GM23248 (cell line): ENCODE data around the gene DRC1. TPM values are rescaled to one million over a fixed set of nuclear protein-coding genes. Genes with fewer than 3 reads are reported as not detected.

Experiments
- DNase-seq: peaks from one replicate; pipeline ENCODE4 v3.0.0-alpha.2; 2015
- H2AFZ ChIP-seq: fragments of 200-600 bp; sonication (generic); 2 replicates; pipeline ENCODE4 v1.6.1; 2016; ENCODE audit warnings: antibody characterized with exemption
- H3F3A ChIP-seq: fragments of 200-600 bp; sonication (generic); 2 replicates; pipeline ENCODE4 v1.6.1; 2016; ENCODE audit warnings: mild to moderate bottlenecking, antibody characterized with exemption, mixed run types; ENCODE audit not compliant: insufficient read depth
- H3K27ac ChIP-seq: fragments of 200-600 bp; sonication (generic); 2 replicates; pipeline ENCODE4 v1.5.1; 2016; ENCODE audit warnings: mild to moderate bottlenecking
- H3K27me3 ChIP-seq: fragments of 200-600 bp; sonication (generic); replicated peaks from 2 replicates; pipeline ENCODE4 v1.6.1; 2016; ENCODE audit warnings: mild to moderate bottlenecking; ENCODE audit not compliant: insufficient read depth
- H3K36me3 ChIP-seq: fragments of 200-600 bp; sonication (generic); 2 replicates; pipeline ENCODE4 v1.6.1; 2016; ENCODE audit warnings: low read depth, mild to moderate bottlenecking
- H3K4me1 ChIP-seq: fragments of 200-600 bp; sonication (generic); 2 replicates; pipeline ENCODE4 v1.6.1; 2016; ENCODE audit warnings: mild to moderate bottlenecking; ENCODE audit not compliant: insufficient read depth
- H3K4me2 ChIP-seq: fragments of 200-600 bp; sonication (generic); one replicate; pipeline ENCODE4 v1.6.1; 2016; ENCODE audit warnings: mild to moderate bottlenecking; ENCODE audit not compliant: unreplicated experiment
- H3K4me3 ChIP-seq: fragments of 200-600 bp; sonication (generic); 2 replicates; pipeline ENCODE4 v1.5.1; 2016; ENCODE audit warnings: mild to moderate bottlenecking
- H3K79me2 ChIP-seq: fragments of 200-600 bp; sonication (generic); 2 replicates; pipeline ENCODE4 v1.6.1; 2016; ENCODE audit warnings: mild to moderate bottlenecking; ENCODE audit not compliant: insufficient read depth
- H3K9ac ChIP-seq: fragments of 200-600 bp; sonication (generic); 2 replicates; pipeline ENCODE4 v1.6.1; 2016; ENCODE audit warnings: mild to moderate bottlenecking
- H3K9me2 ChIP-seq: fragments of 200-600 bp; sonication (generic); 2 replicates; pipeline ENCODE4 v1.6.1; 2016; ENCODE audit warnings: mixed run types, mild to moderate bottlenecking, moderate library complexity; ENCODE audit not compliant: insufficient read depth
- H3K9me3 ChIP-seq: fragments of 200-600 bp; sonication (generic); one replicate; pipeline ENCODE4 v1.6.1; 2017; ENCODE audit warnings: low read depth
- H4K20me1 ChIP-seq: fragments of 200-600 bp; sonication (generic); 2 replicates; pipeline ENCODE4 v1.6.0; 2016; ENCODE audit not compliant: insufficient read depth
- EZH2 ChIP-seq: fragments of 200-600 bp; sonication (generic); IDR thresholded peaks from 2 replicates; pipeline ENCODE4 v1.6.1; 2018; ENCODE audit warnings: antibody characterized with exemption, mild to moderate bottlenecking; ENCODE audit not compliant: insufficient read depth, poor library complexity, severe bottlenecking
- EZH2phosphoT487 ChIP-seq: fragments of 200-600 bp; sonication (generic); IDR thresholded peaks from 2 replicates; pipeline ENCODE4 v1.6.1; 2018; ENCODE audit warnings: antibody characterized with exemption, moderate library complexity, mild to moderate bottlenecking, low read depth; ENCODE audit not compliant: insufficient read depth
- WGBS, 2 experiments: methylation state at CpG; one replicate each; pipeline ENCODE4 v1.1.6; 2015 to 2017; ENCODE audit warnings: low lambda C conversion rate in 2 of 2, low coverage in 1 of 2; ENCODE audit errors: missing lambda C conversion rate in 2 of 2; 5-methylcytosine and 5-hydroxymethylcytosine counted together
- in situ Hi-C: fragments of 300-500 bp; cut with MboI; formaldehyde crosslinking; loops from 2 replicates; pipeline ENCODE4 v1.15.0; 2020
- polyA plus RNA-seq: library from polyadenylated mRNA; unstranded; fragments of >200 nt; fragmentation: Nextera tagmentation; extraction: Ambion mirVana; gene quantifications from 2 replicates; pipeline ENCODE4 v1.2.1, GENCODE V29; 2016
- total RNA-seq: library from RNA; depleted of rRNA; stranded (reverse); fragments of >200 nt; shearing (Covaris generic); gene quantifications from 2 replicates; pipeline ENCODE4 v1.2.3, GENCODE V29; 2014

DRC1 gene
- total and polyA plus RNA-seq, 2 experiments from 2014 or later = not detected

DNA sequence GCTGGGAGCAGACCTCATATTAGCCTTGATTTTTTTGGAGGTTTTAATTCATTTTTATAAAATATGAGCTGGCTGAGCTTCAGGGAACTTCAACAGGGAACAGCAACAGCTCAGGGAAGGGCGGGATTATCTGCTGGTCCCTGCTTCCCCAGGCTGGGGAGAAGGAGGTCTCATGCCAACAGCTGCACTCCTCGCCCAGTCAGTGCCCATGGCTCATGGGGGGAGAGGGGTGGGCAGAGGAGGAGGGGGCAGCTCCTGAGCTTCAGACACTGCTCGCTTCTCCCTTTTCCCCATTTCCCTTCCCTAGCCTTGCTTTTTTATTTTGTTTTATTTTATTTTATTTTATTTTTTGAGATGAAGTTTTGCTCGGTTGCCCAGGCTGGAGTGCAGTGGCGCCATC is 76.6 kb downstream of the DRC1 start:
- H4K20me1 ChIP-seq = no peaks in the 10 kb centered on the region
- no peak overlapping the region for H3K9ac ChIP-seq
- 43 to 47% methylated on average over 3 to 5 of the region's 5 CpGs for WGBS, 2 experiments
- H3K27ac ChIP-seq = no peak overlapping the region
- TF ChIP-seq EZH2phosphoT487 (no peak), EZH2 (no peak)
- no peaks in the 10 kb centered on the region for H3K9me2 ChIP-seq
- H2AFZ ChIP-seq = no peak overlapping the region
- no peak for DNase-seq
- H3K4me3 ChIP-seq = no peak overlapping the region
- H3K36me3 ChIP-seq = no peaks in the 10 kb centered on the region
- H3K9me3 ChIP-seq = no peaks in the 10 kb centered on the region
- H3F3A ChIP-seq = no peaks in the 10 kb centered on the region
- no peak overlapping the region for H3K4me2 ChIP-seq
- H3K4me1 ChIP-seq = peaks cover 4% of the 10 kb centered on the region; the same call in 1 of the 2 replicates
- no peaks in the 10 kb centered on the region for H3K79me2 ChIP-seq
- no peaks in the 10 kb centered on the region for H3K27me3 ChIP-seq
- in situ Hi-C loops = no loop called here

DNA sequence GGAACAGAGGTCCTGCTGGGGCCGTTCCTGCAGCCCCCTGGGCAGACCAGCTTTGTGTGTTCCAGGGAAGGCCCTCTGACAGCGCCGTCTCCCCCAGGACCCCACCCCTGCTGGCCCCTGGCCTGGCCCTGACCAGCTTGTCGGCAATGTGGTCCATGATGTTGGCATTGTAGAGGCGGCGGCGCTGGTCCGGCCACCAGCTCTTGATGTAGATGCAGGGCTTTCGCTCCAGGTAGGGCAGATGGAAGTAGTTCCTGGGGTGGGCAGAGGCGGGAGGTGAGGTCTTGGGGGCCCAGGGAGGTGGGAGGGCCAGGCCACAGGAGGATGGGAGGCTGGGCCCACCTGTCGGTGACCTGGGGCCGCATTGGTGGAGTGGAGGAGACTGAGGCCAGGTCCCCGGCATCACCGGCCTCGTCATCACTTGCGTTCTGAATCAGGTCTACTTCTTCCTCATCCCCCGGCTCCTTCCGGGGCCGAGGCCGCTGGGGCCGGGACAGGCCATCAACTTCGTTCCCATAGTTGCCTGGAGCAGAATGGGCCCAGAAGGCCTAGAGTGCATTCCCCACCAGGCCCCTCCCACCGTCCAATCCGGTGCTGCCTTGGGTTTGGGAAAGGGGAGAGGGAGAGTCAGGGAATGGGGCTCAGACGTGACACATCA is 77.5 kb downstream of the DRC1 start:
- DNase-seq = no peak
- Histone ChIP-seq H3F3A (no peaks in the 10 kb centered on the region), H3K4me3 (no peak overlapping the region), H2AFZ (no peak overlapping the region), H3K9me3 (no peaks in the 10 kb centered on the region), H3K36me3 (no peaks in the 10 kb centered on the region), H4K20me1 (no peaks in the 10 kb centered on the region), H3K27ac (no peak overlapping the region), H3K79me2 (no peaks in the 10 kb centered on the region), H3K4me1 (peaks cover 4% of the 10 kb centered on the region; the same call in 1 of the 2 replicates), H3K27me3 (no peaks in the 10 kb centered on the region), H3K9me2 (no peaks in the 10 kb centered on the region), H3K9ac (no peak overlapping the region), H3K4me2 (no peak overlapping the region)
- in situ Hi-C loops = no loop called here
- 86% methylated on average over 17 to 25 of the region's 25 CpGs for WGBS, 2 experiments
- TF ChIP-seq EZH2 = no peak
- TF ChIP-seq EZH2phosphoT487 = no peak

DNA sequence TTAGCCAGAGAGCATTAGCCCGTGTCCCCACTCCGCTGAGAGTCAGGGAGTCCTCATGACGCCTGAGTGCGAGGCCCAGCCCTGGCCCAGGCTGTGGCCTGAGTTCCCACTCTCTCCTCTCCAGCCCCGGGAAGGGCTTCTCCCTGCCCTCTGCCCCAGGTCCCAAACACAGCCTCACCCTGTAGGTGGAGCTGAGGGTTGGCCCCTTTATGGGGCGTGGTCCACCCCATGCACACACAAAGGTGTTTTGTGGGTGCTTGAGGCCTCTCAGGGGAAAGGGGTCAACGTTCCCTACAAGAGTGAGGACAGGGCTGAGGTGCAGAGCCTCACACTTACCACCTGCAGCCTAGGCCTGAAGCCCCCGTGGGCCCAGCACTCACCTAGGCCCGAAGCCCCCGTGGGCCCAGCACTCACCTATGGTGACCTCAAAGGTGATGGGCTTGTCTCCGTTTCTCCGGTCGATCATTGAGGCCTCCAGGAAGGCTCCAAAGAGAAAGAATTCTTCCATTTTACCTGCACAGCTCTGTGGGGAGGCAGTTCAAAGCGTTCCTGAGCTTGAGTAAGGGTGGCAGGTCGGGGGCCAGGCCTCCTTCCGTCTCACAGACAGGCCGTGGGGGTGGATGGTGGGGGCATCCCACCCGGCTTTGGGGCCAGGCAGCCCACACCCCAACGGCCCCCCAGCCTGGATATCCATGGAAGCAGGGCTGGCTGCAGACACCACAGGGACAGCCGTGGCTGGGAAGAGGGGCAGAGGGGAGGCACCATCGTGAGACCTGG is 78.3 kb downstream of the DRC1 start:
- Histone ChIP-seq H3K79me2 (no peaks in the 10 kb centered on the region), H3F3A (no peaks in the 10 kb centered on the region), H3K4me2 (no peak overlapping the region), H3K4me3 (no peak overlapping the region), H3K36me3 (no peaks in the 10 kb centered on the region), H2AFZ (no peak overlapping the region), H4K20me1 (no peaks in the 10 kb centered on the region), H3K4me1 (peaks cover 4% of the 10 kb centered on the region; the same call in 1 of the 2 replicates), H3K9me2 (no peaks in the 10 kb centered on the region), H3K9ac (no peak overlapping the region), H3K9me3 (no peaks in the 10 kb centered on the region), H3K27me3 (no peaks in the 10 kb centered on the region), H3K27ac (no peak overlapping the region)
- in situ Hi-C loops = no loop called here
- WGBS, 2 experiments = 80% methylated on average over 19 to 21 of the region's 21 CpGs
- no peak for DNase-seq
- no peak for TF ChIP-seq EZH2
- TF ChIP-seq EZH2phosphoT487 = no peak

DNA sequence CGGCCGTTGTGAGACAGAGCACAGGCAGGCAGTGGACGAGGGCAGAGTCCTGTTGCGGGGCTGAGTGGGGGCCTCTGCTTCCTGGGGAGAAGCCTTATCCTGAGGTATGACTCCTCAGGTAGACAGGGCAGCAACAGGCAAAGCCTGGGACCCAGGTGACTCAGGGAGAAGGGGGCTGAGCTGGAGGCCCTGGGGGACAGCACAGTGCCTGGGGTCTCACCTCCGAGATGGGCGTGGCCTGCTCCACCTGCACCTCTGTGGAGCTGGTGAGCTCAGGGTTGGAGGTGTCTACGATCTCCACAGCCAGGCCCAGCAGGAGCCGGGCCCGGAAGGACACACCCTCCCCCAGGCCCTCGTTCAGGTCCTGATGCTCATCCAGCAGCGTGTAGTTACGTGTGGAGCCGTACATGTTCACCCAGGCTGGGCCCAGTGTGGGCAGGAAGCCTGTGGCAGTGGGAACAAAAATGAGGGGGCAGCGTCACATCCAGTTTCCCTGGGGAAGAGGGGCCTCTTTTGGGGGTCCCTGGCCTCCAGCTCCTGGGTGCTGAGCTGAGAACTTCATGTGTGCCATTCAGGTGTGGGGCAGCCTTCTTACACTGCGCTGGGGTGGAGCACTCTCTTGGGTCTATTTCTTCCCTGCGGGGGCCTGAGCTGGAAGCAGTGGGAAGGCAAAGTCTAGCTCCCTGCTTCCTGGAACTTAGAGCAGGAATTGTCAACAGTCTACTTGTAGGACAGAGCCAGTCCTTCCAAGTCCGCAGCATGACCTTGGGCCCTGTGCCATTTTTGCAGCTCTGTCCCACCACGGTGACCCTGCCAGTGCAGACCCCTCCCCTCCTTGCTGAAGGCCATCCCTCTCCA is 79.1 kb downstream of the DRC1 start:
- Histone ChIP-seq H3K4me3 (no peak overlapping the region), H2AFZ (no peak overlapping the region), H3K9me2 (no peaks in the 10 kb centered on the region), H3K4me2 (no peak overlapping the region), H3K4me1 (peaks cover 4% of the 10 kb centered on the region; the same call in 1 of the 2 replicates), H3F3A (no peaks in the 10 kb centered on the region), H3K9ac (no peak overlapping the region), H4K20me1 (no peaks in the 10 kb centered on the region), H3K27me3 (peaks cover 3% of the 10 kb centered on the region; the same call in 1 of the 2 replicates), H3K36me3 (no peaks in the 10 kb centered on the region), H3K9me3 (no peaks in the 10 kb centered on the region), H3K79me2 (no peaks in the 10 kb centered on the region), H3K27ac (no peak overlapping the region)
- DNase-seq = no peak
- TF ChIP-seq EZH2phosphoT487 (no peak), EZH2 (no peak)
- 64 to 74% methylated on average over 15 to 18 of the region's 18 CpGs for WGBS, 2 experiments
- in situ Hi-C loops = no loop called here
